Stimulated activated CD4-positive, alpha-beta T cell treated with anti-CD3 and anti-CD28 coated beads, TNF-alpha, amount 100 ng/mL, for 24 hours (primary cell): ENCODE results near the gene PRDM10.
"Not testable (repeated sequence)": the region's sequence is repeated elsewhere in the genome, so short reads cannot be mapped to it uniquely, and the experiment has no call there.

Experiments
- DNase-seq, 3 experiments: peaks; one replicate each; pipeline ENCODE4 v3.0.0-alpha.2; 2020; ENCODE audit warnings: low read depth in 3 of 3

Gene PRDM10, protein sequence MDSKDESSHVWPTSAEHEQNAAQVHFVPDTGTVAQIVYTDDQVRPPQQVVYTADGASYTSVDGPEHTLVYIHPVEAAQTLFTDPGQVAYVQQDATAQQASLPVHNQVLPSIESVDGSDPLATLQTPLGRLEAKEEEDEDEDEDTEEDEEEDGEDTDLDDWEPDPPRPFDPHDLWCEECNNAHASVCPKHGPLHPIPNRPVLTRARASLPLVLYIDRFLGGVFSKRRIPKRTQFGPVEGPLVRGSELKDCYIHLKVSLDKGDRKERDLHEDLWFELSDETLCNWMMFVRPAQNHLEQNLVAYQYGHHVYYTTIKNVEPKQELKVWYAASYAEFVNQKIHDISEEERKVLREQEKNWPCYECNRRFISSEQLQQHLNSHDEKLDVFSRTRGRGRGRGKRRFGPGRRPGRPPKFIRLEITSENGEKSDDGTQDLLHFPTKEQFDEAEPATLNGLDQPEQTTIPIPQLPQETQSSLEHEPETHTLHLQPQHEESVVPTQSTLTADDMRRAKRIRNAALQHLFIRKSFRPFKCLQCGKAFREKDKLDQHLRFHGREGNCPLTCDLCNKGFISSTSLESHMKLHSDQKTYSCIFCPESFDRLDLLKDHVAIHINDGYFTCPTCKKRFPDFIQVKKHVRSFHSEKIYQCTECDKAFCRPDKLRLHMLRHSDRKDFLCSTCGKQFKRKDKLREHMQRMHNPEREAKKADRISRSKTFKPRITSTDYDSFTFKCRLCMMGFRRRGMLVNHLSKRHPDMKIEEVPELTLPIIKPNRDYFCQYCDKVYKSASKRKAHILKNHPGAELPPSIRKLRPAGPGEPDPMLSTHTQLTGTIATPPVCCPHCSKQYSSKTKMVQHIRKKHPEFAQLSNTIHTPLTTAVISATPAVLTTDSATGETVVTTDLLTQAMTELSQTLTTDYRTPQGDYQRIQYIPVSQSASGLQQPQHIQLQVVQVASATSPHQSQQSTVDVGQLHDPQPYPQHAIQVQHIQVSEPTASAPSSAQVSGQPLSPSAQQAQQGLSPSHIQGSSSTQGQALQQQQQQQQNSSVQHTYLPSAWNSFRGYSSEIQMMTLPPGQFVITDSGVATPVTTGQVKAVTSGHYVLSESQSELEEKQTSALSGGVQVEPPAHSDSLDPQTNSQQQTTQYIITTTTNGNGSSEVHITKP

DNA sequence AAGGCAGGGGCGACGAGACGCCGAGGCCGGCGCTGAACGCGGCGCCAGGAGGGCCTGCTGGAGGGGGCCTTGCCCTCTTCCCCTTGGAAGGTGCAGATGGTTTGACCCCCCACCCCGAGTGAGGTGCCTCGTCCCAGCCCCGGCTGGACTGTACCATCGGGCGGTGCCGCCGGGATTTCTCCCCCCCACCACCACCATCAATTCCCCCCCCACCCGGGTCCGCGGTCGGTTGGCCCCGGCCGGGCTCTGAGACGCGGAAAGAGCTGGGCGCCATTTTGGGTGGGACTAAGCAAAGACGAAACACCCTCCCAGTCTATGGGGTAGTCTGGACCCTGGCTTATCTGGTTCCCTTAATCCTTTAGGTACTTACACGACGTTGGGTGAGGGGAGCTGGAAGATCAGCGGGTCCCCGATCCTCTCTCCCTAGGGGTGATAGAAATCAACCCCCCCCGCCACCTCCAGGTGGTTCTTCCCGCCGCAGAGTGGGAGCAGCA, at the start of gene PRDM10:
Gene PRDM10 (minus strand): TSS at position 484 of the 494 bp plus-strand sequence. CDS start 41,871 bp downstream, outside the sequence.
- peak; percentile 80 to 87 (median 84) for DNase-seq

DNA sequence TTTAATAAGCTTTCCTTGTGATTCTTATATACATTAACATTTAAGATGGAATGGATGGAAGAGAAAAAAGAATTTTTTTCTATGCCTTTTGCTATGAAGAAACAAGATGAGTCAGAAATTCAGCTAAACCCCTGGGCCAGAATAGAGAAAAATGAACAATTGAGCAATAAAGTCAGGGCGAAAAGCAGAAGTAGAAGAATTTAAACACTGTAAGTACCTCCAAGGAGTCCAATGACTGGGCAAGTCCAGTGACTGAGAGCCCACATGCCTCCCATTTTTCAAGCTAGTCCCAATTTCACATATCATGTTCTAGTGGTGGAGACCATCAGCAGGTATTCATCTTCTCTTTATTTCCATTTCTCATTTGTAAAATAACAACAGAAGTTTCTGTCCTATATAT, 48.4 kb upstream of the PRDM10 start:
- no peak for DNase-seq

DNA sequence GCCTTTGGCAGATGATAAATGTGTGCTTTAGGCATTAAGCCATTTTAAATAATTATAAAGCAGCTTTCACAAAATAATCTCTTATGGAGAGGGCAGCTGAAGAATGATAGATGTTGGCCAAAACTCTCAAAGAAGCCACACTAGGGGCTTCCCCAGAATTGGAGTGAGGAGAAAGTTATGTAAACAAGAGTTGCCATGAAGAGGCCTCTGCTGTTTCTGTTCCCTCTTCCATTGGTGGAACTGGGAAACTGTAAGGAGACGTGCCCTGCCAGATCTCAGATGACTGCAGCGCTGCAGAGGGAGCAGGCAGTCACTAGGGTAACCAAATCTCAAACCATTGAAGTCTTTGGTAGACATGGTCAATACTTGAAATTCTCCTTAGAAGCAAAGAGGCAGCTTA, 47.6 kb upstream of the PRDM10 start:
- no peak for DNase-seq

DNA sequence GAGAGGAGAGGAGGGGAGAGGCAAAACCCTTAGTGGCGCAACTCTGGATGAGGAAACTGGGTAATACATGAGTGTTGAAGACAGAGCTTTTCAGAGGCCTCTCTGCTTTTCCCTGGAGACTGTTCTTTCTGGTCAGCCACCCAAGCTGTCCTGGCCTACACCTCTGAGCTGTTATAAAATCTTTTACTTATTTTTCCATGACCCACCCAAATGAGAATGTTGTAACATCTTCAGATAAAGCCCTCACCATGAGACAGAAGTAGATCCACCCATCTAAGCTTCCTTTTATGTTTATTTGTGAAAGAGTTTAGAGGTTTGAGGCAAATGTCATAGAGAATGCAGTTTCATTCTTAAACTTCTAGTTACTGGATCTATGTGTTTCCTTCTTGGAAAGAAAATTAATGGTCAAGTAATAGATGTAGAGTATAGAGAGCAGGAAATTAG, 46.7 kb upstream of the PRDM10 start:
- no peak for DNase-seq

DNA sequence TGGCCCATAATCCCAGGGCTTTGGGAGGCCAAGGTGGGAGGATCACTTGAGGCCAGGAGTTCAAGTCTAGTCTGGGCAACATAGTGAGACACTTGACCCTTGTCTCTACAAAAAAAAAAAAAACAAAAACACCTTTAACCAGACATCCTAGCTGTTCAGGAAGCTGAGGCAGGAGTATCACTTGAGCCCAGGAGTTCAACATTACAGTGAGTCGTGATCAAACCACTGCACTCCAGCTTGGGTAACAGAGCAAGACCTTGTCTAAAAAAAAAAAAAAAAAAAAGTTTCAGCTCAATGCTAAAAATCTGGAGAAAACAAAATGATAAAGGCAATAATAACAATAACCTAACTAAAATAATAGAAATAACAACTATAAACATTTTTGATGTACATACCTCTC, 44.5 kb upstream of the PRDM10 start:
- no peak for DNase-seq

DNA sequence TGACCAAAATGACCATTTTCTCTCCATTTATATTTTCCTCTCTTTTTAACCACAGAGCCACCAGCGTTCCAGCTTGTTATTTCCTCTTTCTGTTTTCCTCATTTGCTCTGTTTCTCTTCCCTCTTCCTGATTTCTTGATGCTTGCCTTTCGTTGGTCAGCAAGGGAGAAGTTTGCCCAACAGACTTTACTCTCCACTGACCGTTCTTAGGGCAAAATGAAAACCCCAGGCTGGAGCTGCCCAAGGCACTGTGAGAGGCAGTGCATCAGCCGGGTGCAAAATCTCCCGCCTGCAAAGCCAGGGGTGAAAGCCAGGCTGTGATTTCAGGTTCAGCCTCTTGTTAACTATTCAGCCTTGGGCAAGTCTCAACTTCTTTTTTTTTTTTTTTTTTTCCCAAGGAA, 40.9 kb upstream of the PRDM10 start:
- no peak for DNase-seq

DNA sequence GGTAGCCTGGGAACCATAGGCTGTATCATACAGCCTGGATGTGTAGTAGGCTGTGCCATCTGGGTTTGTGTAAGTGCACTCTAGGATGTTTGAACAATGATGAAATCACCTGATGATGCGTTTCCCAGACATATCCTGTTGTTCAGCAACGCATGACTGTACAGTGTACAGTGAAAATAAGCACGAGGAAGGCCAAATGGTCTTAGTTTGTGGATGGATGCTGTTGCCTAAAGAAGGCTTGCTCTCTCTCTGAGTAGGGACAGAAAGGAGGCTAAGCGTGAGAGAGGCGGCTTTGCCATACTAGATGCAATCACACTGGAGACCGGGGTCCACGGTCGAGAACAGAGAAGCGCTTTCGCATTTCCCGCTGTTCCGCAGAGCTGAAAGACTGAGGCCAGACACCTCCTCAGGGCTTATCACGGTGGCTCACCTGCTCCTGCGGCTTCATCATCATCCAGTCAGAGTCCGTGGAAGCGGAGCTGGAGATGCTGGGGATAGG, 39.5 kb upstream of the PRDM10 start:
- DNase-seq, result no peak

DNA sequence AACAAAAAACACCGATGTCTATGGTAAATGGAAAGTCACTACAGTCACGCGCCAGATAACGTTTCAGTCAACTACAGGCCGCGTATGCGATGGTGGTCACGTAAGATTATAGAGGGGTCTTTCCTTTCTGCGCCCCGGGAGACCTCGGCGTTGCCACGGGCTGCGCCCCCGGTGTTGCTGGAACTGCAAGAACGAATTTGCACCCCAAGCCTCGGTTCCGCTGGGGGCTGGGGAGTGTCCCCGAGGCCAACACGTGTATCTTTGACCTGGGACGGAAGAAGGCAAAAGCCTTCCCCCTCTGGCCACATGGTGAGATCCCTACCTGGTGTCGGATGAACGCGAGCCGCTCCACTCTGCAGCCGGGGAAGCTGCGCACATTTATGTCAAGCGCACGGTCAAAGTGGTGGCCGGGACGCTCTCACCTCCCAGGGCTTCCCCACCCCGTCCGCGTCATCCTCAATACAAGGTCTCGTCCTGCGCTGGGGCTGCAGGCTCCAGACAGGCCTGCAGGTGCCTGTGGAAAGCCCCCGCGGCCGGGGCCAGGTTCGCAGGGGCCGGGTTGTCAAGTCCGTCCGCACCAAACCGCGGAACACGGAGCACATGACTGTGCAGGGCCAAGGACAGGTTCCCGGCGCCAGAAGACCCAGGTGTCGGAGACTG, 37.8 kb upstream of the PRDM10 start:
- DNase-seq, result no peak

DNA sequence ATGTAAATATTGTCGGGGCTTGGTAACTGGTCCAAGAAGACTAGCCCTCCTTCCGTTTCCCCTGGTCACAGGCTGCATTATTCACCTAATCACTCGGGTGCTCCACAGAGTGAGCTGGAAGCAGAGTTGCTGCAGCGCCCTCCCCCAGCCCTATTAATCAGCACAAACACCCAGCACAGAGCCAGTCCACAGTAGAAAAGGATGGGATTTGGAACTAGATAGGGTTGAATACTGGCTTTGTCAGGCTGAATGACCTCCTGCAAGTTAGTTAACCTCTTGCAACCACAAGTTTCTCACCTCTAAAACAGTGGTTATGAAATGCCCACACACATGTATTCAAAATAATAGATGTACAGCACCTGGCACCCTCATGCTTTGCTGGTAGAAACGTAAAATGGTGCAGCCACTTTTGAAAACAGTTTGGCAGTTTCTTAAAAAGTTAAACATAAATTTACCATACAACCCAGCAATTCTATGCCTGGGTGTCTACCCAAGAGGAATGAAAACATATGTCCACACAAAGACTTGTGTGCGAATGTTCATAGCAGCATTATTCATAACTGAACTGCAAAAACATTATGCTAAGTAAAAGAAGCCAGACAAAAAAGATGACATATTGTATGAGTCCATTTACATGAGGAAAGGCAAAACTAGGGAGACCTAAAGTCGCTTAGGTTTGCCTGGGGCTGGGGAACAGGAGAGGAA, 35.4 kb upstream of the PRDM10 start:
- DNase-seq, result no peak

DNA sequence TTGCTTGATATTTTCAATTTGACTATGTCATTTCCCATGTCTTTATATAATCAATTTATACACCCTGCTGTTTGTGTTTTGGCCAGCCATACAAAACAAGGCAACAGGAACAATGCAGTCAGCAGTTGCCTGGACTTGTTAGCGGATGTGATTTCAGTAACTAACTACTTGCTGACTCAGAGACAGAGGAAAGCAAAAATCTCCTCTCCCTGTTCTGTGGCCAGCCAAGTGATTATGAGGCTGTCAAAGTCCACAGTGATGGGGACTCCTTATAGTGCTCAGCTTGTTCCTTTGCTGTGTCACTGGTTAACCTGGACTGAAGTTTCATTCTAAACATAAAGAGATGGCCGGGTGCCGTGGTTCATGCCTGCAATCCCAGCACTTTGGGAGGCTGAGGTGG, 34.4 kb upstream of the PRDM10 start:
- no peak for DNase-seq

DNA sequence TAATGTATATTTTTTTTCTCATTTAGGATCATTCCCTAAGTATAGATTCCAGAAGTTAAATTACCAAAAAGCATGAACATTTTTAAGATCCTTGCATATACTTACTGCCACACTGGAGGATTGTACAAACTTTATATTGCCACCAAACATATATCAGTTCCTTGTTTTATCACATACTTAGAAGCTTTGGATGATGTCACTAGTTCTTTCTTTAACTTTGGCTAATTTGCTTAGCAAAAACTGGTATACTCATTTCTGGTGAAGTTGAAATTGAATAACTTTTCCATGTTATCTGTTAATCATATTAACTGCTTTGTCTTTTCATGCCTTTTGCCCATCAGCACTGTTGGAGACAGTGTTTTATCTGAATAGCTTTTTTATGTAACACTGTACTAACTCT, 31.6 kb upstream of the PRDM10 start:
- DNase-seq, result no peak

DNA sequence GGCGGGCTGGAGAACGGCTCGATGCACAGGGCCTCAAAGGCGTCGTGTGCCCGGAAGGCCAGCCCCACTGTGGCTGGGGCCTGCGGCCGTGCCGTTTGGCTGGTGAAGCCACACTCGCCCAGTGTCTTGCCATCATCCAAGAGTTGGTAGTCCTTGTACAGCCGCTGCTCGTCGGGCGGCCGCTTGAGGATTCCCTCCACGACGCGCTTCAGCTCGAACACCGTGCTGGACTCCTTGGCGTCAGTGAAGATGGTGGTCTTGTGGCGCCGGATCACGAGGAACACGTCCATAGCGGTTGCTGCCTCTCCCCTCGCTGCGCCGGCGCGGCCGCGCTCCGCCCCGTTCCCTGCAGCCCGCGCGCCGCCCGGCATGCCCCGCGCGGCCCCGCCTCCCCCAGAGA, 30.3 kb upstream of the PRDM10 start:
- DNase-seq, result no peak

DNA sequence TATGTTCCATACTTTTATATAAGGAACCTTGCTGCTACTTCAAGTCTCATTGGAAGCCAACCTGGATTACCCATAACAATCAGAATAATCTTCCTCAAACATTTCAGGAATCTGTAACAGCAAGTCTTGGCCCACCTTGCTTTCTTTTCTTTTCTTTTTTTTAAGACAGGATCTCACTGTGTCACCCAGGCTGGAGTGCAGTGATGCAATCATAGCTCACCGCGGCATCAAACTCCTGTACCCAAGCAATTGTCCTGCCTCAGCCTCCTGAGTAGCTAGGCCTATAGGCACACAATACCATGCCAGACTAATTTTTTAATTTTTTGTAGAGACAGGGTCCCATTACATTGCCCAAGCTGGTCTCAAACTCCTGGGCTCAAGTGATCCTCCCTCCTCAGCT, 29.3 kb upstream of the PRDM10 start:
- no peak for DNase-seq

DNA sequence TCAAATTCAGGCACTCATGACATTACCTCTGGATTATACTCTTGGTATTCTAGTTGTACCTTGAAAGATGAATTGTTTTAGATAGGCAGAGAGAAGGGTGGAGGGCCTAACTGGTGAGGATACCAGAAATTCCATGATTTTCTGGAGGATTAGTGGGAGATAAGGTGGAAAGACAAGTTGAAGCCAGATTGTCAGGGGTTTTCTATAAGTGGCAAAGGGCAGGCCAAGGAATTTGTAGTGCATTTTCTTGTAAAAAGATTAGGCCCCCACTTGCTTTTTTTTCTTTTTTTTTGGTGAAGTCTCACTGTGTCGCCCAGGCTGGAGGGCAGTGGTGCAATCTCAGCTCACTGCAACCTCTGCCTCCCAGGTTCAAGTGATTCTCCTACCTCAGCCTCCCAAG, 28.4 kb upstream of the PRDM10 start:
- DNase-seq, result no peak

DNA sequence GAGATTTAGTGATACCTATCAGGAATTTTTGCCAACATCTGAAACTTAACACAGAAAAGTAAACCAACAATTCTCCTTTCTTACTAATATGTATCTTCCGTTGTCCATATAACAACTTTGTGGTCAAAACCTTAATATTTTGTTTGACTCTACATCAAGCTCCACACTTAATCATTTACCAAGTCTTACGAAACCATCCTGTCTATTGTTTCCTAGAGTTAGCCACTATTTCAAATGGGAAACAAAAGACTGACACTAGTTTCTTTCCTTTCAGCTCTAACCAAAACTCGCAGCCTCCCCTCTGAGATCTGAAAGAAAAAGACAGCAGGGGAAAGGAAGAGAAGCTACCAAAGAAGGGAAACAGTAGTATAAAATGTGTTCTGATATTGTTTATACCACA, 26.5 kb upstream of the PRDM10 start:
- no peak for DNase-seq

DNA sequence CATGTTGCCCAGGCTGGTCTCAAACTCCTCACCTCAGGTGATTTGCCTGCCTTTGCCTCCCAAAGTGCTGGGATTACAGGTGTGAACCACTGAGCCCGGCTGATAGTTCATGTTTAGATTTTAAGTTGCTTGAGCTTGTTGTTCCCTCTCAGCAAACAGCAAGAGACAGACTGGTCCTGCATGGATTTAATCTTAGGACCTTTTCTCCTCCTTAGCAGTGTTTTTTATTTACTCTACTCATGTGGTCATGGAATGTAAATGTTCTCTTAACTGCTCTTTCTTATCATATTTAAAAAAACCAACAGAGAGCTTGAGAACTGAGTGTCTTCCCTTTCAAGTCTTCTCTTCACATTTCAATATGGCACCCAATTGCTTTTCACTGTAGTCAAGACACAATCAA, 22.7 kb upstream of the PRDM10 start:
- no peak for DNase-seq

DNA sequence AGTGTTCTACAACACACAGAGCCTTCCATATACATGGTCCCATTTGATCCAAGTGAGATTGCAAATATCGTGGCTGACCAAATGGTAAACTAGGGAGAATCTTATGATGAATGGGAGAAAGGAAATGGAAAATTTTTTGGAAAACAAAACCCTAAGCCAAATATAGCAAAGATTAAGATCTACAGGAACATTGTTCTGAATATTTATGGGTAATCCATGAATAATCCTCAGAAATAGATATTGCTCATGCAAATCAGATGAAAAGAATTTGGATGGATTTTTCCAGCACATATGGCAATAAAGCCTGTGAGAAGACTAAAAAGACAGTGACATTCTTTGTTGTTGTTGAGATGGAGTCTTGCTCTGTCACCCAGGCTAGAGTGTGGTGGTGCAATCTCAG, 21.7 kb upstream of the PRDM10 start:
- DNase-seq, result no peak

DNA sequence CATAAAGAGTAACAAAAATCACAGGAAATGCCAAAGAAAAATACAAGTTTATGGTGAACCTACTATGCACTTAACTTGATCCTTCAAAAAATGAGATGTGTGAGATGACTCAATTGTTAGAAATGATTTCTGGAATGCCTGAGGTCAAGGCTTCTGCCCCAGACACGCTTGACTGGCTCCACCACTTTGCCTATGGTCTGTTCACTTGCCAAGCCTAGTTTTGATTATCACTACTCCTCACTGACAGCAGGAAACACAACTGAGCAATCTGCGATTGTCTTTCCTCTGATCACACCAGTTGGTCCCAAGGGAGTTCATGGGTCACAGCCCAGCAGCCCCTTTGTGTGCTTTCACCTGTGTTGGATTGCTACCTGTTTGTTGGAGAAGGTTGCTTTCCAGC, 20.6 kb upstream of the PRDM10 start:
- no peak for DNase-seq

DNA sequence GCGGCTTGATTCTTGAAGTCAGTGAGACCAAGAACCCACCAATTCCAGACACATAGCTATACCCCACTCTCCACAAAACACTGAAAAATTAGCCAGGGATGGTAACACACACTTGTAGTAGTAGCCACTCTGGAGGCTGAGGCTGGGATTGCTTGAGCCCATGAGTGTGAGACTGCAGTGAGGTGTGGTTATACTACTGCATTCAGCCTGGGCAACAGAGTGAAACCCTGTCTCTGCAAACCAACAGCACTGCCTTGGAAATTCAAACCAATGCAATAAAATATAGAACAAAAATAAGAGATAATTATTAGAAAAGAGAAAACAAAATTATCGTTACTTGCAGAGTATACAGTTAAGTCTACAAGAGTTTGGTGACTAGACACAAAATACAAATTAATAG, 20.2 kb upstream of the PRDM10 start:
- no peak for DNase-seq

DNA sequence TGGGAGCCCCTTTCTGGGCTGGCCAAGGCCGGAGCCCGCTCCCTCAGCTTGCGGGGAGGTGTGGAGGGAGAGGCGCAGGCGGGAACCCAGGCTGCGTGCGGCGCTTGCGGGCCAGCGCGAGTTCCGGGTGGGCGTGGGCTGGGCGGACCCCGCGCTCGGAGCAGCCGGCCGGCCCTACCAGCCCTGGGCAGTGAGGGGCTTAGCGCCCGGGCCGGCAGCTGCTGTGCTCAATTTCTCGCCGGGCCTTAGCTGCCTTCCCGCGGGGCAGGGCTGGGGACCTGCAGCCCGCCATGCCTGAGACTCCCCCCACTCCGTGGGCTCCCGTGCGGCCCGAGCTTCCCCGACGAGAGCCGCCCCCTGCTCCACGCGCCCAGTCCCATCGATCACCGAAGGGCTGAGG, 19.0 kb upstream of the PRDM10 start:
- DNase-seq, result not testable (repeated sequence)

DNA sequence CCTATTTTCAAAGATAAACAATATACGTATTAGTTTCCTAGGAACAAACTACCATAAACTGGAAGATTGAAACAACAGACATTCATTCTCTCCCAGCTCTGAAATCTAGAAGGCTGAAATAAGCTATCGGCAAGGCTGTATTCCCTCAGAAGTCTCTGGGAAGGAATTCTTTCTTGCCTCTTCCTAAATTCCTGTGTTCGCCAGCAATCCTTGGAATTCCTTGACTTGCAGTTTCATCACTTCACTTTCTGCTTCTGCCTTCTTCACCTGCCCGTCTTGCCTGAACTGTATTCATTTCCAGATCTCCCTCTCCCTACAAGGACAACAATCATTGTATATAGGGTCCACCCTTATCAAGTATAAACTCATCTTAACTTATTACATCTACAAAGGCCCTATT, 17.7 kb upstream of the PRDM10 start:
- DNase-seq, result no peak
